Measurements from ENCODE around the gene GADL1.

Gene GADL1

GRCh38 chr3:30753766-30754165 is 140.7 kb downstream of the GADL1 start:
- no peak for DNase-seq

- DNase-seq = no peak
These were observed 141.5 kb downstream of the GADL1 start for GRCh38 chr3:30752970-30753369.

- DNase-seq = no peak
These were observed 142.0 kb downstream of the GADL1 start for GRCh38 chr3:30752491-30752890.

GRCh38 chr3:30751610-30752299 is 142.7 kb downstream of the GADL1 start:
- no peak for DNase-seq

- no peak for DNase-seq
These were observed 143.5 kb downstream of the GADL1 start for GRCh38 chr3:30750967-30751366.

GRCh38 chr3:30749230-30749629 is 145.2 kb downstream of the GADL1 start:
- DNase-seq = no peak

GRCh38 chr3:30747771-30748281 is 146.6 kb downstream of the GADL1 start:
- no peak for DNase-seq

GRCh38 chr3:30743641-30744317 is 150.7 kb downstream of the GADL1 start:
- DNase-seq = no peak

- DNase-seq = no peak
These were observed 151.5 kb downstream of the GADL1 start for GRCh38 chr3:30742796-30743619.

GRCh38 chr3:30741889-30742288 is 152.6 kb downstream of the GADL1 start:
- no peak for DNase-seq

- DNase-seq = no peak
These were observed 155.9 kb downstream of the GADL1 start for GRCh38 chr3:30738605-30739004.

- no peak for DNase-seq
These were observed 156.5 kb downstream of the GADL1 start for GRCh38 chr3:30737743-30738499.

GRCh38 chr3:30733696-30734095 is 160.8 kb downstream of the GADL1 start:
- DNase-seq = no peak

GRCh38 chr3:30733209-30733608 is 161.3 kb downstream of the GADL1 start:
- no peak for DNase-seq

GRCh38 chr3:30730967-30731366 is 163.5 kb downstream of the GADL1 start:
- DNase-seq = no peak

- no peak for DNase-seq
These were observed 164.5 kb downstream of the GADL1 start for GRCh38 chr3:30729936-30730335.

- no peak for DNase-seq
These were observed 164.9 kb downstream of the GADL1 start for GRCh38 chr3:30729512-30729911.

GRCh38 chr3:30728143-30728542 is 166.3 kb downstream of the GADL1 start:
- no peak for DNase-seq

GRCh38 chr3:30724863-30725262 is 169.6 kb downstream of the GADL1 start:
- DNase-seq = no peak

- no peak for DNase-seq
These were observed 171.2 kb downstream of the GADL1 start for GRCh38 chr3:30723211-30723610.

GRCh38 chr3:30721314-30721634 is 173.2 kb downstream of the GADL1 start:
- DNase-seq = no peak

GRCh38 chr3:30720586-30721313 is 173.7 kb downstream of the GADL1 start:
- no peak for DNase-seq

Measured in cerebellar nuclear complex (tissue), 1 donor.